ENCODE results near the gene VSIG1.

The VSIG1 gene

GRCh38 chrX:108020631-108021030 is 24.2 kb upstream of the VSIG1 start:
- no peak overlapping the region for H3K4me3 ChIP-seq (replicated peaks in 1 of 2; ENCODE audit: low read depth in 2 of 2, low read length in 2 of 2)
- peak; percentile 54 for TF ChIP-seq CTCF (IDR thresholded peaks at IDR 0.05; ENCODE audit: low read depth, low read length)
- peak; percentile 37 to 45 for DNase-seq (ENCODE audit: low read depth in 2 of 2)

- TF ChIP-seq CTCF (IDR thresholded peaks at IDR 0.05; ENCODE audit: low read depth, low read length): no peak
- DNase-seq (ENCODE audit: low read depth in 2 of 2): peak; percentile 6 to 57
- no peak overlapping the region for H3K4me3 ChIP-seq (replicated peaks in 1 of 2; ENCODE audit: low read depth in 2 of 2, low read length in 2 of 2)
These were observed 22.3 kb upstream of the VSIG1 start for GRCh38 chrX:108022491-108023089.

GRCh38 chrX:108025376-108025775 is 19.5 kb upstream of the VSIG1 start:
- no peak overlapping the region for H3K4me3 ChIP-seq (replicated peaks in 1 of 2; ENCODE audit: low read depth in 2 of 2, low read length in 2 of 2)
- TF ChIP-seq CTCF (IDR thresholded peaks at IDR 0.05; ENCODE audit: low read depth, low read length): no peak
- DNase-seq (ENCODE audit: low read depth in 2 of 2): no peak

- TF ChIP-seq CTCF (IDR thresholded peaks at IDR 0.05; ENCODE audit: low read depth, low read length): no peak
- DNase-seq (ENCODE audit: low read depth in 2 of 2): no peak
- H3K4me3 ChIP-seq (replicated peaks in 1 of 2; ENCODE audit: low read depth in 2 of 2, low read length in 2 of 2): no peak overlapping the region
These were observed 18.8 kb upstream of the VSIG1 start for GRCh38 chrX:108025954-108026600.

- peak; percentile 29 to 30 for DNase-seq (ENCODE audit: low read depth in 2 of 2)
- no peak overlapping the region for H3K4me3 ChIP-seq (replicated peaks in 1 of 2; ENCODE audit: low read depth in 2 of 2, low read length in 2 of 2)
- TF ChIP-seq CTCF (IDR thresholded peaks at IDR 0.05; ENCODE audit: low read depth, low read length): no peak
These were observed 16.0 kb upstream of the VSIG1 start for GRCh38 chrX:108028854-108029253.

GRCh38 chrX:108029928-108030711 is 14.7 kb upstream of the VSIG1 start:
- no peak overlapping the region for H3K4me3 ChIP-seq (replicated peaks in 1 of 2; ENCODE audit: low read depth in 2 of 2, low read length in 2 of 2)
- no peak for DNase-seq (ENCODE audit: low read depth in 2 of 2)
- TF ChIP-seq CTCF (IDR thresholded peaks at IDR 0.05; ENCODE audit: low read depth, low read length): no peak
